Forelimb muscle (tissue), 1 donor: ENCODE data around the gene JPH4. TPM values are rescaled to one million over a fixed set of nuclear protein-coding genes. Genes with fewer than 3 reads are reported as not detected.
"Not testable (repeated sequence)": the region's sequence is repeated elsewhere in the genome, so short reads cannot be mapped to it uniquely, and the experiment has no call there.

Source experiments
- DNase-seq: peaks from one replicate; pipeline ENCODE4 v3.0.0-alpha.2; 2013; ENCODE audit warnings: low read depth
- polyA plus RNA-seq: library from polyadenylated mRNA; unstranded; fragments of 120-200 nt; gene quantifications from one replicate; pipeline ENCODE4 v1.2.1, GENCODE V29; 2013; ENCODE audit not compliant: insufficient read length

Gene JPH4
- polyA plus RNA-seq, result 0.66 TPM

- no peak for DNase-seq
These were observed at the start of gene JPH4 for GRCh38 chr14:23578560-23579310. Gene JPH4 (minus strand): TSS chr14:23578790. CDS start chr14:23577453, 1,337 bp downstream.

- DNase-seq, result no peak
These were observed 49.4 kb upstream of the JPH4 start for GRCh38 chr14:23627961-23628360.

- DNase-seq, result no peak
These were observed 48.4 kb upstream of the JPH4 start for GRCh38 chr14:23626946-23627345.

- DNase-seq, result no peak
These were observed 46.3 kb upstream of the JPH4 start for GRCh38 chr14:23624830-23625404.

- no peak for DNase-seq
These were observed 45.4 kb upstream of the JPH4 start for GRCh38 chr14:23623962-23624361.

GRCh38 chr14:23622990-23623389 is 44.4 kb upstream of the JPH4 start:
- DNase-seq, result no peak

GRCh38 chr14:23621932-23622730 is 43.5 kb upstream of the JPH4 start:
- DNase-seq, result no peak

GRCh38 chr14:23621204-23621931 is 42.8 kb upstream of the JPH4 start:
- no peak for DNase-seq

- no peak for DNase-seq
These were observed 41.6 kb upstream of the JPH4 start for GRCh38 chr14:23620177-23620702.

GRCh38 chr14:23618415-23618988 is 39.9 kb upstream of the JPH4 start:
- no peak for DNase-seq

GRCh38 chr14:23617539-23617938 is 38.9 kb upstream of the JPH4 start:
- DNase-seq, result no peak

- no peak for DNase-seq
These were observed 37.3 kb upstream of the JPH4 start for GRCh38 chr14:23615856-23616255.

- no peak for DNase-seq
These were observed 35.8 kb upstream of the JPH4 start for GRCh38 chr14:23614395-23614828.

GRCh38 chr14:23613242-23614070 is 34.9 kb upstream of the JPH4 start:
- no peak for DNase-seq

- no peak for DNase-seq
These were observed 34.2 kb upstream of the JPH4 start for GRCh38 chr14:23612802-23613201.

GRCh38 chr14:23612354-23612732 is 33.8 kb upstream of the JPH4 start:
- DNase-seq, result no peak

- no peak for DNase-seq
These were observed 32.3 kb upstream of the JPH4 start for GRCh38 chr14:23610815-23611289.

- DNase-seq, result no peak
These were observed 31.7 kb upstream of the JPH4 start for GRCh38 chr14:23610090-23610814.

- DNase-seq, result not testable (repeated sequence)
These were observed 31.0 kb upstream of the JPH4 start for GRCh38 chr14:23609411-23610089.
